Osteoblast (primary cell): ENCODE data around the gene COX6B2. TPM values are rescaled to one million over a fixed set of nuclear protein-coding genes. Genes with fewer than 3 reads are reported as not detected.

Experiments
- DNase-seq: peaks from one replicate; pipeline ENCODE4 v3.0.0; 2011; ENCODE audit warnings: low spot score, mixed read lengths; ENCODE audit not compliant: insufficient read length; ENCODE audit errors: missing footprints
- H2AFZ ChIP-seq: 2 replicates; pipeline ENCODE4 v1.6.0; 2011; ENCODE audit warnings: mild to moderate bottlenecking, low read length
- H3K27ac ChIP-seq: 2 replicates; pipeline ENCODE4 v1.5.1; 2011; ENCODE audit warnings: mild to moderate bottlenecking, low read depth, low read length, moderate library complexity
- H3K27me3 ChIP-seq: 2 replicates; pipeline ENCODE4 v1.6.0; 2012; ENCODE audit warnings: mild to moderate bottlenecking, control low read depth, inconsistent platforms, low read length, moderate library complexity; ENCODE audit not compliant: insufficient read depth
- H3K36me3 ChIP-seq: 2 replicates; pipeline ENCODE4 v1.5.1; 2011; ENCODE audit warnings: mild to moderate bottlenecking, low read length, control low read depth, moderate library complexity; ENCODE audit not compliant: insufficient read depth
- H3K4me1 ChIP-seq: 2 replicates; pipeline ENCODE4 v1.5.1; 2011; ENCODE audit warnings: mild to moderate bottlenecking, low read length, control low read depth, moderate library complexity; ENCODE audit not compliant: insufficient read depth
- H3K4me2 ChIP-seq: 2 replicates; pipeline ENCODE4 v1.6.0; 2011; ENCODE audit warnings: mild to moderate bottlenecking, low read length; ENCODE audit not compliant: insufficient read depth
- H3K4me3 ChIP-seq: fragments of 200-600 bp; sonication (generic); 3 replicates; pipeline ENCODE4 v1.5.1; 2012; ENCODE audit warnings: mild to moderate bottlenecking, low read length, inconsistent platforms; ENCODE audit not compliant: insufficient read depth
- H3K79me2 ChIP-seq: 2 replicates; pipeline ENCODE4 v1.6.0; 2012; ENCODE audit warnings: mild to moderate bottlenecking, low read length, control low read depth, inconsistent platforms; ENCODE audit not compliant: insufficient read depth
- H3K9me3 ChIP-seq: 2 replicates; pipeline ENCODE4 v1.5.1; 2011; ENCODE audit warnings: low read depth, low read length, control low read depth
- H4K20me1 ChIP-seq: 2 replicates; pipeline ENCODE4 v1.6.0; 2012; ENCODE audit warnings: mild to moderate bottlenecking, low read length, control low read depth; ENCODE audit not compliant: insufficient read depth
- total RNA-seq: library from RNA; depleted of rRNA; stranded (reverse); fragments of >200 nt; gene quantifications from 2 replicates; pipeline ENCODE4 v1.2.3, GENCODE V29; 2012
- TF ChIP-seq, protein P1 (sequence below): IDR thresholded peaks from 2 replicates; pipeline ENCODE4 v1.5.1; 2011; ENCODE audit warnings: mild to moderate bottlenecking, low read depth, low read length, moderate library complexity; ENCODE audit errors: extremely low read depth

COX6B2 gene
- total RNA-seq, 1 donor = not detected

DNA sequence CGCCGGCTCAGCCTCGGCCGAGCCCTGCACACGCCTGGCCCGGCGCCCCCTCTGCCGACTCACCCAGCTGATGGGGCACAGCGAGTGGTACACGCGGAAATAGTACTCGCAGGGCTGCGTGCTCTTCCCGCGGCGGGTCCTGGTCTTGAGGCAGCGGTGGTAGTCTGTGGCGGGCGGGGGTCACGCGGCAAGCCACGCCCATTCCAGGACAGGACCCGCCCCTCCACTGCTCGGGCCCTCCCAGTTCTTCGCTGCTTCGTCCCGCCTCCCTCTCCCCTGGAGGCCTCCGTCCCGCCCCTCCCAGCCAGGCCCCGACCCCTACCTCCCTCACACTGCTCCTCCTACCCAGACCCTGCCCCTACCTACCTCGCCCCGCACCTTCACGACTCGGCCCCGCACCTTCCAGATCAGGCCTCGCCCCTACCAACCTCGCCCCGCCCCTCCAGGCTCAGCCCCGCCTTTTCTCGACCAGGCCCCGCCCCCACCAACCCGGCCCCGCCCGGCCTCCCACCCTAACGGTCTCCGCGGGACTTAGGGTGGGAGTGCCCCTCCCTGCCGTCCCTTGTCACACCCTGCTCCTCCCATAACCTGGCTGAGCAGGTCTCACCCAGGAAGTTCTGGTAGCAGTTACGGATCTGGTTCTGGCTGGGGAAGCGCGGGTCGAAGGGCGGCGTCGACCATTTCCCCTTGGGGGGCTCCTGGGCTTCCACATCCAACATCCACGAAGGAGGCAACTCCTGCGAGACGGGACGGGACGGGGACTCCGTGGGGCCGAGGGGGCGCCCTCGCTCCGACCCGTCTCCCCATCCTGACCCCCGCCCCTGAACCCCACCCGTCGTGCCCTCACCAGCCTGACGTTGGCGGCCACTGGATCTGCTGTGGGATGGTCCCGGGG is 469 bp downstream of the COX6B2 start:
- H2AFZ ChIP-seq = peak overlapping the region; percentile 15
- peak overlapping the region; percentile 64 for H3K4me3 ChIP-seq
- no peak overlapping the region for H3K27ac ChIP-seq
- H3K9me3 ChIP-seq = no peaks in the 10 kb centered on the region
- peaks cover 47% of the 10 kb centered on the region for H3K27me3 ChIP-seq
- no peaks in the 10 kb centered on the region for H4K20me1 ChIP-seq
- no peaks in the 10 kb centered on the region for H3K36me3 ChIP-seq
- H3K79me2 ChIP-seq = no peaks in the 10 kb centered on the region
- TF ChIP-seq, protein P1, sequence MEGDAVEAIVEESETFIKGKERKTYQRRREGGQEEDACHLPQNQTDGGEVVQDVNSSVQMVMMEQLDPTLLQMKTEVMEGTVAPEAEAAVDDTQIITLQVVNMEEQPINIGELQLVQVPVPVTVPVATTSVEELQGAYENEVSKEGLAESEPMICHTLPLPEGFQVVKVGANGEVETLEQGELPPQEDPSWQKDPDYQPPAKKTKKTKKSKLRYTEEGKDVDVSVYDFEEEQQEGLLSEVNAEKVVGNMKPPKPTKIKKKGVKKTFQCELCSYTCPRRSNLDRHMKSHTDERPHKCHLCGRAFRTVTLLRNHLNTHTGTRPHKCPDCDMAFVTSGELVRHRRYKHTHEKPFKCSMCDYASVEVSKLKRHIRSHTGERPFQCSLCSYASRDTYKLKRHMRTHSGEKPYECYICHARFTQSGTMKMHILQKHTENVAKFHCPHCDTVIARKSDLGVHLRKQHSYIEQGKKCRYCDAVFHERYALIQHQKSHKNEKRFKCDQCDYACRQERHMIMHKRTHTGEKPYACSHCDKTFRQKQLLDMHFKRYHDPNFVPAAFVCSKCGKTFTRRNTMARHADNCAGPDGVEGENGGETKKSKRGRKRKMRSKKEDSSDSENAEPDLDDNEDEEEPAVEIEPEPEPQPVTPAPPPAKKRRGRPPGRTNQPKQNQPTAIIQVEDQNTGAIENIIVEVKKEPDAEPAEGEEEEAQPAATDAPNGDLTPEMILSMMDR = no peak
- peaks cover 6% of the 10 kb centered on the region for H3K4me1 ChIP-seq
- peak; percentile 98 for DNase-seq
- peak overlapping the region; percentile 77 for H3K4me2 ChIP-seq

DNA sequence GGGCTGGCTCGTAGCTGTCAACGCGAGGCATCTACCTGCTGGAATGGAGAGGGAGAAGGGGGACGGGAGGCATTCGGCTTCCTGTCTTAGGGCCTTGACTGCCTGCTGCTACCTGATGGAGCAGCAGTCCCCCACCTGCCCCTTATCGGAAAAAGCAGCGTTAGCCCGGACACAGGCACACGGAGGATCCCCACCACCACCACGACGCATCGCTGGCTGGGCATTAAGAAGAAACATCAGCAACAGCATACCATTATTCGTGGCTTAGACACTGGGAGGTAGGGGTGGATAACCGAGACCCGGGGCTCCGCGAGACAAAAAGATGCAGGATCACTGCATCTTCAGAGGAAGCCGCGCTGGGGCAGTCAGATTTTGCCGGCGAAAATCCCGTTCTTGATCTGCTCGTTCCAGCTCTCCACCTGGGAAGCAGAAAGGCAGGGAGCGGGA is 1.1 kb downstream of the COX6B2 start:
- no peak overlapping the region for H3K27ac ChIP-seq
- H4K20me1 ChIP-seq = no peaks in the 10 kb centered on the region
- DNase-seq = peak; percentile 91
- no peaks in the 10 kb centered on the region for H3K36me3 ChIP-seq
- peaks cover 47% of the 10 kb centered on the region for H3K27me3 ChIP-seq
- peak overlapping the region; percentile 77 for H3K4me2 ChIP-seq
- peaks cover 6% of the 10 kb centered on the region for H3K4me1 ChIP-seq
- H3K9me3 ChIP-seq = no peaks in the 10 kb centered on the region
- H3K4me3 ChIP-seq = peak overlapping the region; percentile 64
- H2AFZ ChIP-seq = peak overlapping the region; percentile 15
- TF ChIP-seq, protein P1 = no peak
- no peaks in the 10 kb centered on the region for H3K79me2 ChIP-seq

DNA sequence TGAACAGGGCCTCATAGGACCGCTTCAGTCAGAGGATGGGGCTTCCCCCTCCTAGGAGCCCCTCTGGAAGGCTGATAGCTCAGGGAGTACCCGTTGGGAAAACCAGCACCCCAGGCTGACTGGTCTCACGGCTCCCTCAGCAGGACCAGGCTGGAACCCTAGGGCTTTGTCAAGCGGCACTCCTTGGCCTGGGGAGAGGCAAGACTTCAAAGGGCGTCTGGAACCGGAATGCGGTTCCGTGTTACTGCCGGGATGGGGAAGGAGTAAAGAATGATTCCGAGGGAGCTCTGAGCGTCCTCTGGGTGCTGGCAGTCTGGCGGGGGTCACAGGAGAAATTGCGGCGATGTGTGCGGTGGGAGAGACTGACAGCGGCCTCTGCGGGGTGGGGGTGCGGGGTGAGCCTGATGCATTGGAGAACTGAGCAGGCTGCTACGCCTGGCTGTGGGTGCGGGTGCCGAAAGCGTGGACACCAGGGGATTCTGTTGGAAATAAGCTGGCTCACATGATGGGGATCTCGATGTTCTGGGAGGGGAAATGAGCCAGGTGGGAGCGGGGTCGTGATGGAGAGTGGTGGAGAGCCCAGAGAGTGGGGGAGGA is 1.9 kb downstream of the COX6B2 start:
- no peak for DNase-seq
- TF ChIP-seq, protein P1 = no peak
- no peaks in the 10 kb centered on the region for H3K79me2 ChIP-seq
- no peak overlapping the region for H2AFZ ChIP-seq
- H3K4me2 ChIP-seq = no peak overlapping the region
- H3K27me3 ChIP-seq = peaks cover 47% of the 10 kb centered on the region
- no peak overlapping the region for H3K4me3 ChIP-seq
- H3K27ac ChIP-seq = no peak overlapping the region
- no peaks in the 10 kb centered on the region for H3K36me3 ChIP-seq
- no peaks in the 10 kb centered on the region for H4K20me1 ChIP-seq
- H3K4me1 ChIP-seq = peaks cover 6% of the 10 kb centered on the region
- H3K9me3 ChIP-seq = no peaks in the 10 kb centered on the region

DNA sequence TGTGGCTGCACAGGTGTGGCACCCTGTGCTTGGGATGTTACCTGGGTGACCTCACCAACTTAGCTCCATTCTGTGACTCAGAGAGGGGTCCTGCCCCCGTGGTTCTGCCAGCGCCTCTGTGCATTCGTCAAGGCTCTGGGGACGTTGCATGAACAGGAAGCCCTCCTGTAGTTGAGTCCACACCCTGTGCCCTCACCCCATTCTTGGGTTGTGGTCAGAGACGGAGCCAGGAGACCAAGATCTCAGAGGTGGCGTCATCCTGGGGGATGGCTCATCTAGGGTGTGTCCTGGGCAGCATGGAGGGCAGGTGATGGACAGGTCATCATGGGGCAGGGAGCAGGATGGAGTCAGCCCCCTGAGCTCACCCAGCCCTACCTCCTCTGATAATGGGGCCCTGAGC is 2.5 kb downstream of the COX6B2 start:
- no peak overlapping the region for H2AFZ ChIP-seq
- H3K4me2 ChIP-seq = no peak overlapping the region
- TF ChIP-seq, protein P1 = no peak
- H3K9me3 ChIP-seq = no peaks in the 10 kb centered on the region
- H3K4me3 ChIP-seq = no peak overlapping the region
- no peaks in the 10 kb centered on the region for H3K36me3 ChIP-seq
- H3K27ac ChIP-seq = no peak overlapping the region
- H3K27me3 ChIP-seq = peaks cover 43% of the 10 kb centered on the region
- peaks cover 6% of the 10 kb centered on the region for H3K4me1 ChIP-seq
- peak; percentile 90 for DNase-seq
- H4K20me1 ChIP-seq = no peaks in the 10 kb centered on the region
- H3K79me2 ChIP-seq = no peaks in the 10 kb centered on the region
